Transverse colon (tissue), 4 donors: ENCODE results near the gene ST3GAL2. TPM values are rescaled to one million over a fixed set of nuclear protein-coding genes. Genes with fewer than 3 reads are reported as not detected.

Experiments
- DNase-seq: peaks from one replicate; pipeline ENCODE4 v3.0.0-alpha.2; 2019
- H3K27ac ChIP-seq, 4 donors: fragments of 200-600 bp; sonication (generic); 2 replicates each; pipeline ENCODE4 v1.5.1; 2016 to 2018; ENCODE audit warnings: inconsistent platforms in 4 of 4
- H3K27me3 ChIP-seq: fragments of 200-600 bp; sonication (generic); 2 replicates; pipeline ENCODE4 v1.5.1; 2017; ENCODE audit warnings: inconsistent platforms
- H3K36me3 ChIP-seq, 4 donors: fragments of 200-600 bp; sonication (generic); 2 replicates each; pipeline ENCODE4 v1.5.1; 2017 to 2019; ENCODE audit warnings: inconsistent platforms in 4 of 4
- H3K4me1 ChIP-seq, 4 donors: fragments of 200-600 bp; sonication (generic); 2 replicates each; pipeline ENCODE4 v1.5.1; 2017 to 2020; ENCODE audit warnings: inconsistent platforms in 4 of 4
- H3K4me3 ChIP-seq, 4 donors: fragments of 200-600 bp; sonication (generic); 1 replicate in 1 of 4; 2 replicates in 3 of 4; pipeline versions ENCODE4 v1.5.1 to v1.6.1; 2017 to 2019; ENCODE audit warnings: inconsistent platforms in 4 of 4
- H3K9me3 ChIP-seq, 2 donors: fragments of 200-600 bp; sonication (generic); 2 replicates each; pipeline ENCODE4 v1.5.1; 2017 to 2019; ENCODE audit warnings: inconsistent platforms in 2 of 2
- EP300 ChIP-seq: sonication (generic); formaldehyde crosslinking; IDR thresholded peaks from one replicate; pipeline ENCODE4 v1.6.1; 2017; ENCODE audit warnings: antibody characterized with exemption, low read depth
- POLR2A ChIP-seq: fragments of 450-650 bp; IDR thresholded peaks from one replicate; pipeline ENCODE4 v1.6.1; 2016; ENCODE audit warnings: antibody characterized with exemption, mild to moderate bottlenecking, moderate library complexity
- POLR2AphosphoS5 ChIP-seq, 3 donors: sonication (generic); formaldehyde crosslinking; IDR thresholded peaks; one replicate each; pipeline ENCODE4 v1.6.1; 2016; ENCODE audit warnings: antibody characterized with exemption in 3 of 3
- WGBS, 2 donors: methylation state at CpG; one replicate each; pipeline ENCODE4 v1.1.5; 2018; ENCODE audit warnings: low coverage in 1 of 2; 5-methylcytosine and 5-hydroxymethylcytosine counted together
- in situ Hi-C, 4 donors: fragments of 200-750 bp; cut with MboI; loops; one replicate each; pipeline versions ENCODE4 v1.15.0 to v1.15.1; 2017; ENCODE audit warnings: low sequenced_read_pairs in 3 of 4, low pct_ligation_motif_present in 1 of 4, low pct_unique_long_range_greater_than_20kb in 1 of 4
- intact Hi-C: fragments of 100-400 bp; cut with DNase I; formaldehyde crosslinking; loops from one replicate; pipeline ENCODE4 v1.15.1; 2023; ENCODE audit warnings: low total_unique reads
- total RNA-seq, 4 donors: library from RNA; depleted of rRNA; stranded (reverse); fragments of >200 nt; gene quantifications; one replicate each; pipeline ENCODE4 v1.1.0, GENCODE V29; 2016
- TF ChIP-seq, protein P1 (sequence below), 5 experiments: fragments of 200-600 bp in 3 of 5; fragments of 450-650 bp in 2 of 5; sonication (generic) in 3 of 5; IDR thresholded peaks; 1 replicate in 2 of 5; 2 replicates in 3 of 5; pipeline ENCODE4 v1.5.1; 2016 to 2017; ENCODE audit warnings: antibody characterized with exemption in 5 of 5, inconsistent platforms in 3 of 5, mild to moderate bottlenecking in 2 of 5, moderate library complexity in 1 of 5

ST3GAL2 gene
- total RNA-seq, 4 donors from 2014 or later = 2.6 to 16.5 (median 8.5) TPM

DNA sequence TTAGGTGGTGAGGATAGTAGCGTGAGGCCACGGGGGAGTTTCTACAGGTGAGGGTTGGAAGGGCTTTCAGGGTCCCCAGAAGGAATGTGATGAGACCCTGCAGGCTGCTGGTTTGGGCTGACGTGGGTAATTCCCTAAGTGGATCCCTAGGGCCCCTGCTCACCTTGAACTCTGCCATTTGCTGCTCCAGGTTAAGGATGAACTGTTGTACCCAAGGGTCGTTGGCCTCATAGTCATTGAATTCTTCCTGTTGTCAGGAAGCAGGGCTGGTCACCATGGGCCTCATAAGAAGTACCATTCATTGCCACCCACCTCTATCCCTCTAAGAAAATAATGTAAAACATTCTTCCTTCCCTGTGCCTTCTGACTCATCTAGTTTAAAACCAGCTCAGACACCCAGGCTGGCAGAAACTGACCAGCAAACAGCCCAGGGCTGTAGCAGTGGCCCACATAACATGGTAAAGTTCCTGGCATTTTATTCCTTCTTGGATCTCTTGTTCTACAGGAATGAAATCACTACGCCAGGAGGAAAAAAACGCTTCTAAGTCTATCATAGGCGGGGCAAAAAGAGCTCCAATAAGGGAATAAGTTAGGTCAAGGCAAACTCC lies 43.1 kb upstream of the ST3GAL2 start:
- Histone ChIP-seq H3K36me3 (peaks cover 0 to 17% (median 7%) of the 10 kb centered on the region in 4 donors), H3K9me3 (no peaks in the 10 kb centered on the region), H3K27ac (no peak overlapping the region), H3K4me1 (no peaks in the 10 kb centered on the region), H3K4me3 (no peak overlapping the region), H3K27me3 (no peaks in the 10 kb centered on the region)
- intact Hi-C loops = no loop called here
- TF ChIP-seq, protein P1, sequence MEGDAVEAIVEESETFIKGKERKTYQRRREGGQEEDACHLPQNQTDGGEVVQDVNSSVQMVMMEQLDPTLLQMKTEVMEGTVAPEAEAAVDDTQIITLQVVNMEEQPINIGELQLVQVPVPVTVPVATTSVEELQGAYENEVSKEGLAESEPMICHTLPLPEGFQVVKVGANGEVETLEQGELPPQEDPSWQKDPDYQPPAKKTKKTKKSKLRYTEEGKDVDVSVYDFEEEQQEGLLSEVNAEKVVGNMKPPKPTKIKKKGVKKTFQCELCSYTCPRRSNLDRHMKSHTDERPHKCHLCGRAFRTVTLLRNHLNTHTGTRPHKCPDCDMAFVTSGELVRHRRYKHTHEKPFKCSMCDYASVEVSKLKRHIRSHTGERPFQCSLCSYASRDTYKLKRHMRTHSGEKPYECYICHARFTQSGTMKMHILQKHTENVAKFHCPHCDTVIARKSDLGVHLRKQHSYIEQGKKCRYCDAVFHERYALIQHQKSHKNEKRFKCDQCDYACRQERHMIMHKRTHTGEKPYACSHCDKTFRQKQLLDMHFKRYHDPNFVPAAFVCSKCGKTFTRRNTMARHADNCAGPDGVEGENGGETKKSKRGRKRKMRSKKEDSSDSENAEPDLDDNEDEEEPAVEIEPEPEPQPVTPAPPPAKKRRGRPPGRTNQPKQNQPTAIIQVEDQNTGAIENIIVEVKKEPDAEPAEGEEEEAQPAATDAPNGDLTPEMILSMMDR (IDR thresholded peaks at IDR 0.05) = no peak
- TF ChIP-seq POLR2AphosphoS5 (IDR thresholded peaks at IDR 0.05) (no peak), POLR2A (no peak), EP300 (no peak)
- in situ Hi-C loops = no loop called here
- DNase-seq = no peak
- WGBS, 2 donors = 85% methylated on average over 7 of the region's 7 CpGs; no CpG with 5 or more reads in 1 of the 2 donors

DNA sequence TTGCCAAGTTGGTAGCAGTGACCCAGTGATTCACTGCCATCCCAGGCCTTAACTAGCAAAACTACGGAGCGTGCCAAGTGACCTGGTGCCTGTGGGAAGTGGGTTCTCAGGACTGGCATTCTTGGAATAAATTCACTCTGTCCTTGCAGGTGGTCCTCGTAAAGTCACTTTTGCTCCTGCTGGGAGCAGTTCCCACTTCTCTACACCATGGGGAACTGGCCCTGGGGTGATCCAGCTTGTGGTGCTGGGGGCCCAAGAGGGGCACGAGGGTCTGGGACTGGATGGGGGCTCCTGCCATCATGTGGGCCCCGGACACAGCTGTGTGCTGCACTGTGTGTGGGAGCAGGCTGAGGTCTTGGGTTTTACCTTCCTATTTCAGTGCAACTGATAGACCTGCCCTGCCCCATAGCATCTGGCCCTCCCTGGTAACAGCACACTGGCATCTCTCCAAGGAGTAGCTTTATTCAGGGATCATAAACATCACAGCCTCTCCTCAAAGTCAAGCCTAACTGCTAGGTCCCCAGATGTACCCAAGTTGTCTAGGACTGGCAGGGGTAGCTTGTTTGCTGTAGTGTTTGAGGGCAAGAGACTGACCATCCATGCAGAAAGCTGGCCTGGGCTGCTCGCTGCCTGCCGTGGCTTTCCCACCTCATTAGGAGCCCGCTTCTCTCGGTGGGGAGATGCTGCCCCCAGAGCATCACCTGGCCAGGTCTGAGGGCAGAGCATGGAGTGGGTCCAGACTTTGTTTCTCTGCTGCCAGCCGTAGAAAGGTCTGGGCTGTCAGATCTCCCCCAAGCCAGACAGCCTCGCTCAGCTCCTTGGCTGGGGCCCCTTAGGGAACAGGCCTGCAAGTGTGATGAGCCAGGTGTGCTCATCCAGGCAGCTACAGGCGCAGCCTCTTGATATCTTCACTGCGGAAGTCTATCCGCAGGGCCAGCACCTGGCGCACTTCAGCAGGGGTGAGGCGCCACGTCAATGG lies 41.5 kb upstream of the ST3GAL2 start:
- TF ChIP-seq, protein P1 (IDR thresholded peaks at IDR 0.05) = no peak
- TF ChIP-seq POLR2AphosphoS5 (IDR thresholded peaks at IDR 0.05) (no peak), EP300 (no peak), POLR2A (no peak)
- Histone ChIP-seq H3K4me1 (no peaks in the 10 kb centered on the region), H3K27ac (no peak overlapping the region), H3K9me3 (no peaks in the 10 kb centered on the region), H3K4me3 (no peak overlapping the region), H3K36me3 (peaks cover 0 to 17% (median 7%) of the 10 kb centered on the region in 4 donors), H3K27me3 (no peaks in the 10 kb centered on the region)
- intact Hi-C loops (no loop called here), in situ Hi-C loops (no loop called here)
- no peak for DNase-seq
- 84% methylated on average over 17 of the region's 17 CpGs; no CpG with 5 or more reads in 1 of the 2 donors for WGBS, 2 donors

DNA sequence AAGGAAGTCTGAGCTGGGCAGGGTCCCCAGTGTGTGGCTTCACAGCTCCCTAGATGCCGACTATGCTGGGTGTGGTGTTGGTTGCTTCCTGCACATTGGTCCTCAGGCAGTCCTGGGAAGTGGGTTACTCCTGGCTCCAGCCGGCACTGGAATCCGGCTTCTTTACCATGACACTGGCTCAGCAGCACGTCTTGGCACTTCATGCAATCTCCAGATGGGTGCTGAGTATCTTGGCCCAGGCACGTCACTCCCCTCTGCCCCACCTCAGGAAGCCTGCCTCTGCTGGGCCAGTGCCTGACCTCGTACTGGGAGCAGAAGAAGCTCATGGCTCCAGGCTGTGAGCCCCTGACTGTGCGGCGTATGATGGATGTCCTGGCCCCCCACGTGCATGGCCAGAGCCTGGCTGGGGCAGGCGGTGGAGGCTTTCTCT lies 40.0 kb upstream of the ST3GAL2 start:
- Histone ChIP-seq H3K9me3 (no peaks in the 10 kb centered on the region), H3K27me3 (no peaks in the 10 kb centered on the region), H3K36me3 (peaks cover 0 to 10% (median 4%) of the 10 kb centered on the region in 4 donors), H3K4me3 (no peak overlapping the region), H3K27ac (no peak overlapping the region), H3K4me1 (no peaks in the 10 kb centered on the region)
- DNase-seq = no peak
- intact Hi-C loops = no loop called here
- in situ Hi-C loops = no loop called here
- WGBS, 2 donors = 84% methylated on average over 10 of the region's 10 CpGs; no CpG with 5 or more reads in 1 of the 2 donors
- TF ChIP-seq POLR2AphosphoS5 (IDR thresholded peaks at IDR 0.05) = no peak
- no peak for TF ChIP-seq POLR2A
- TF ChIP-seq, protein P1 (IDR thresholded peaks at IDR 0.05) = no peak
- no peak for TF ChIP-seq EP300

DNA sequence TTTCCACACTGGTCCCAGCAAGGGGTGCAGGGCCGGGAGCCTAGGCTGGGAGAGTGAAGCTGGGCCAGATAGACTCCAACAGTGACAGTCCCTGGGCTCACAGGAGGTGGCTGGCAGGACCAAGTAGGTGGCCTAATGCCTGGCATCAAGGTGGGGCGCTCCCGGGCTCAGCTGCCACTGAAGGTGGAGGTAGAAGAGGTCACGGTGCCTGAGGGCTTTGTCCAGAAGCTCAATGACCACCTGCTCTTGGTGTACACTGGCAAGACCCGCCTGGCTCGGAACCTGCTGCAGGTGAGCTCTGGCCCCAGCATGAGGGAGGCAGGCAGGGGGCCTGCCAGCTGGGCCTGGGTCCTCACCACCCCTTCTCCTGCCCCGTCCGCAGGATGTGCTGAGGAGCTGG lies 39.3 kb upstream of the ST3GAL2 start:
- in situ Hi-C loops = no loop called here

More for the DNA sequence above, 39.3 kb upstream of the ST3GAL2 start:
- H3K4me3 ChIP-seq = no peak overlapping the region
- DNase-seq = no peak
- H3K27ac ChIP-seq = no peak overlapping the region
- intact Hi-C loops = no loop called here
- no peaks in the 10 kb centered on the region for H3K27me3 ChIP-seq
- H3K4me1 ChIP-seq = no peaks in the 10 kb centered on the region
- TF ChIP-seq POLR2AphosphoS5 (IDR thresholded peaks at IDR 0.05) = no peak
- no peak for TF ChIP-seq POLR2A
- no peak for TF ChIP-seq EP300
- TF ChIP-seq, protein P1 (IDR thresholded peaks at IDR 0.05) = no peak
- H3K9me3 ChIP-seq = no peaks in the 10 kb centered on the region
- 95% methylated on average over 8 of the region's 8 CpGs; no CpG with 5 or more reads in 1 of the 2 donors for WGBS, 2 donors
- H3K36me3 ChIP-seq = peaks cover 0 to 6% (median 0%) of the 10 kb centered on the region in 4 donors
